HEK293 (cell line): ENCODE measurements around the gene PTPRK.

Experiments
- CTCF ChIA-PET: fragments of 350-600 bp; formaldehyde crosslinking; extraction: SDS; loops from one replicate; lab custom pipeline; 2021; ENCODE audit warnings: antibody characterized with exemption; lab: Yijun Ruan, JAX
- POLR2A ChIA-PET: fragments of 300-600 bp; formaldehyde crosslinking; extraction: SDS; loops from one replicate; lab custom pipeline; 2020; ENCODE audit warnings: antibody characterized with exemption, inconsistent platforms; lab: Yijun Ruan, JAX
- H3K27ac ChIP-seq: fragments of 200-500 bp; sonication (Bioruptor generic); 2 replicates; pipeline ENCODE4 v1.5.1; 2014; ENCODE audit warnings: low read depth, low read length, control low read depth, inconsistent platforms; ENCODE audit errors: extremely low read depth
- H3K36me3 ChIP-seq, 2 experiments: fragments of 200-500 bp in 1 of 2; sonication (Bioruptor generic) in 1 of 2; 1 replicate in 1 of 2; 2 replicates in 1 of 2; pipeline ENCODE4 v1.5.1; 2014 to 2017; ENCODE audit warnings: inconsistent platforms in 2 of 2, low read length in 2 of 2; ENCODE audit not compliant: control insufficient read depth in 2 of 2, insufficient read depth in 1 of 2
- H3K4me1 ChIP-seq: fragments of 200-500 bp; sonication (Bioruptor generic); 2 replicates; pipeline ENCODE4 v1.5.1; 2014; ENCODE audit warnings: mild to moderate bottlenecking, low read length, inconsistent platforms; ENCODE audit not compliant: control insufficient read depth, insufficient read depth
- H3K4me3 ChIP-seq: 2 replicates; pipeline ENCODE4 v1.5.1; 2011; ENCODE audit warnings: low read depth, mild to moderate bottlenecking, control low read depth, low read length, moderate library complexity
- H3K9me3 ChIP-seq: fragments of 200-500 bp; sonication (Bioruptor generic); 2 replicates; pipeline ENCODE4 v1.5.1; 2014; ENCODE audit warnings: low read depth, low read length, inconsistent platforms; ENCODE audit not compliant: control insufficient read depth, insufficient read depth
- KLF17 ChIP-seq: fragments of 450-650 bp; formaldehyde crosslinking; IDR thresholded peaks from 2 replicates; pipeline ENCODE4 v1.5.1; 2016; ENCODE audit warnings: missing biosample characterization, missing genetic modification characterization
- KLF9 ChIP-seq: fragments of 450-650 bp; formaldehyde crosslinking; IDR thresholded peaks from 2 replicates; pipeline ENCODE4 v1.5.1; 2016; ENCODE audit warnings: missing biosample characterization, missing genetic modification characterization, low read depth
- OSR2 ChIP-seq: fragments of 450-650 bp; formaldehyde crosslinking; IDR thresholded peaks from 2 replicates; pipeline ENCODE4 v1.5.1; 2016; ENCODE audit warnings: missing biosample characterization, missing genetic modification characterization
- PRDM6 ChIP-seq: fragments of 450-650 bp; formaldehyde crosslinking; IDR thresholded peaks from 2 replicates; pipeline ENCODE4 v1.5.1; 2017; ENCODE audit warnings: missing biosample characterization, missing genetic modification characterization
- REST ChIP-seq: fragments of 450-650 bp; formaldehyde crosslinking; IDR thresholded peaks from 2 replicates; pipeline ENCODE4 v1.5.1; 2016; ENCODE audit warnings: missing biosample characterization, missing genetic modification characterization
- SP3 ChIP-seq: fragments of 450-650 bp; formaldehyde crosslinking; IDR thresholded peaks from 2 replicates; pipeline ENCODE4 v1.5.1; 2016; ENCODE audit warnings: missing biosample characterization, missing genetic modification characterization
- ZBTB49 ChIP-seq: fragments of 450-650 bp; formaldehyde crosslinking; IDR thresholded peaks from 2 replicates; pipeline ENCODE4 v1.5.1; 2016; ENCODE audit warnings: missing biosample characterization, missing genetic modification characterization, low read depth
- ZFP3 ChIP-seq: fragments of 450-650 bp; formaldehyde crosslinking; IDR thresholded peaks from 2 replicates; pipeline ENCODE4 v1.5.1; 2016; ENCODE audit warnings: low read depth, missing biosample characterization, missing genetic modification characterization
- ZNF223 ChIP-seq: fragments of 450-650 bp; formaldehyde crosslinking; IDR thresholded peaks from 2 replicates; pipeline ENCODE4 v1.5.1; 2016; ENCODE audit warnings: missing biosample characterization, missing genetic modification characterization
- ZNF280C ChIP-seq: fragments of 450-650 bp; formaldehyde crosslinking; IDR thresholded peaks from 2 replicates; pipeline ENCODE4 v1.5.1; 2016; ENCODE audit warnings: missing biosample characterization, missing genetic modification characterization
- ZNF292 ChIP-seq: fragments of 450-650 bp; formaldehyde crosslinking; IDR thresholded peaks from 2 replicates; pipeline ENCODE4 v1.5.1; 2016; ENCODE audit warnings: low read depth, missing biosample characterization, missing genetic modification characterization, borderline replicate concordance
- ZNF394 ChIP-seq: fragments of 450-650 bp; formaldehyde crosslinking; IDR thresholded peaks from 2 replicates; pipeline ENCODE4 v1.5.1; 2016; ENCODE audit warnings: missing biosample characterization, missing genetic modification characterization, mild to moderate bottlenecking, moderate library complexity, borderline replicate concordance
- ZNF423 ChIP-seq: fragments of 450-650 bp; formaldehyde crosslinking; IDR thresholded peaks from 2 replicates; pipeline ENCODE4 v1.5.1; 2016; ENCODE audit warnings: missing biosample characterization, missing genetic modification characterization
- ZNF426 ChIP-seq: fragments of 450-650 bp; formaldehyde crosslinking; IDR thresholded peaks from 2 replicates; pipeline ENCODE4 v1.5.1; 2017; ENCODE audit warnings: missing biosample characterization, missing genetic modification characterization, mild to moderate bottlenecking, inconsistent platforms, moderate library complexity
- ZNF670 ChIP-seq: fragments of 450-650 bp; formaldehyde crosslinking; IDR thresholded peaks from 2 replicates; pipeline ENCODE4 v1.5.1; 2016; ENCODE audit warnings: missing biosample characterization, missing genetic modification characterization, low read depth
- ZNF747 ChIP-seq: fragments of 450-650 bp; formaldehyde crosslinking; IDR thresholded peaks from 2 replicates; pipeline ENCODE4 v1.5.1; 2016; ENCODE audit warnings: missing biosample characterization, missing genetic modification characterization

PTPRK gene

GRCh38 chr6:128162423-128162822 is 358.0 kb downstream of the PTPRK start (continued):
- no peak for TF ChIP-seq SP3
- TF ChIP-seq KLF9 (tag by site-specific recombination): no peak
- TF ChIP-seq ZNF747: no peak
- no peak for TF ChIP-seq ZNF292 (tag by site-specific recombination)
- no peak for TF ChIP-seq ZNF423 (tag by site-specific recombination)
- no peak for TF ChIP-seq REST (tag by site-specific recombination)
- no peak for TF ChIP-seq ZNF394 (tag by site-specific recombination)

GRCh38 chr6:128161839-128162238 is 358.6 kb downstream of the PTPRK start:
- CTCF ChIA-PET: no interaction called here
- Histone ChIP-seq H3K9me3 (no peaks in the 10 kb centered on the region), H3K36me3 (no peaks in the 10 kb centered on the region), H3K27ac (no peak overlapping the region), H3K4me3 (no peak overlapping the region), H3K4me1 (no peaks in the 10 kb centered on the region)
- no peak for TF ChIP-seq KLF9 (tag by site-specific recombination)
- TF ChIP-seq OSR2: 0 out of 2 replicates have a peak, but pooled peaks have one; percentile 24
- TF ChIP-seq PRDM6 (tag by site-specific recombination): peak; percentile 61; the same call in 1 of the 2 replicates
- POLR2A ChIA-PET: no interaction called here

- no peak overlapping the region for H3K4me3 ChIP-seq
- ChIA-PET POLR2A (no interaction called here), CTCF (no interaction called here)
- H3K27ac ChIP-seq: no peak overlapping the region
- no peaks in the 10 kb centered on the region for H3K36me3 ChIP-seq
- no peaks in the 10 kb centered on the region for H3K4me1 ChIP-seq
- TF ChIP-seq ZFP3 (no peak), PRDM6 (tag by site-specific recombination) (peak; percentile 17; the same call in 1 of the 2 replicates)
- H3K9me3 ChIP-seq: no peaks in the 10 kb centered on the region
Measured at GRCh38 chr6:128161263-128161662, 359.1 kb downstream of the PTPRK start.

GRCh38 chr6:128158496-128158895 is 361.9 kb downstream of the PTPRK start:
- Histone ChIP-seq H3K9me3 (no peaks in the 10 kb centered on the region), H3K36me3 (no peaks in the 10 kb centered on the region), H3K27ac (no peak overlapping the region), H3K4me3 (no peak overlapping the region), H3K4me1 (no peaks in the 10 kb centered on the region)
- TF ChIP-seq KLF17 (tag by site-specific recombination): no peak
- no peak for TF ChIP-seq OSR2
- TF ChIP-seq ZBTB49: no peak
- TF ChIP-seq ZNF670 (tag by site-specific recombination): no peak
- TF ChIP-seq ZNF280C (tag by site-specific recombination): no peak
- TF ChIP-seq ZNF426 (tag by site-specific recombination): no peak
- TF ChIP-seq ZNF223: no peak
- ChIA-PET CTCF (no interaction called here), POLR2A (no interaction called here)
